H9 (cell line): ENCODE measurements around the gene AP4M1. TPM values are rescaled to one million over a fixed set of nuclear protein-coding genes. Genes with fewer than 3 reads are reported as not detected.
A peak's percentile ranks its signal among the peaks of the same experiment; 100 is the strongest.

Experiments
- DNase-seq: peaks from one replicate; pipeline ENCODE4 v3.0.0-alpha.2; 2017
- H2AFZ ChIP-seq: one replicate; pipeline ENCODE4 v1.6.1; 2013; ENCODE audit warnings: mild to moderate bottlenecking, low read length, control low read depth, moderate library complexity
- H2AK5ac ChIP-seq: 2 replicates; pipeline ENCODE4 v1.6.1; 2013; ENCODE audit warnings: low read length, control low read depth, mixed read lengths; ENCODE audit not compliant: insufficient read length
- H2BK120ac ChIP-seq: one replicate; pipeline ENCODE4 v1.6.1; 2013; ENCODE audit warnings: low read depth, mild to moderate bottlenecking, low read length, control low read depth, inconsistent platforms; ENCODE audit not compliant: poor library complexity, severe bottlenecking
- H2BK12ac ChIP-seq: 2 replicates; pipeline ENCODE4 v1.6.1; 2013; ENCODE audit warnings: low read length, control low read depth, mixed read lengths, low read depth; ENCODE audit not compliant: insufficient read length
- H2BK15ac ChIP-seq: 2 replicates; pipeline ENCODE4 v1.6.1; 2013; ENCODE audit warnings: low read depth, low read length, control low read depth
- H2BK20ac ChIP-seq: one replicate; pipeline ENCODE4 v1.6.1; 2013; ENCODE audit warnings: low read depth, mild to moderate bottlenecking, low read length, control low read depth, inconsistent platforms; ENCODE audit not compliant: poor library complexity, severe bottlenecking
- H2BK5ac ChIP-seq: 2 replicates; pipeline ENCODE4 v1.6.1; 2013; ENCODE audit warnings: low read length, control low read depth, mixed read lengths; ENCODE audit not compliant: insufficient read length
- H3K14ac ChIP-seq: 2 replicates; pipeline ENCODE4 v1.6.1; 2013; ENCODE audit warnings: low read length, control low read depth; ENCODE audit not compliant: insufficient read depth
- H3K18ac ChIP-seq: 2 replicates; pipeline ENCODE4 v1.6.1; 2013; ENCODE audit warnings: low read depth, mild to moderate bottlenecking, mixed read lengths, low read length, control low read depth; ENCODE audit not compliant: insufficient read length
- H3K23ac ChIP-seq: 2 replicates; pipeline ENCODE4 v1.6.1; 2013; ENCODE audit warnings: low read length, control low read depth, mixed read lengths, low read depth; ENCODE audit not compliant: insufficient read length
- H3K23me2 ChIP-seq: 2 replicates; pipeline ENCODE4 v1.6.1; 2013; ENCODE audit warnings: low read depth, mild to moderate bottlenecking, mixed read lengths, low read length, control low read depth; ENCODE audit not compliant: insufficient read length, poor library complexity, severe bottlenecking
- H3K27ac ChIP-seq: 2 replicates; pipeline ENCODE4 v1.5.1; 2013; ENCODE audit warnings: low read length, control low read depth, mixed read lengths, low read depth; ENCODE audit not compliant: insufficient read length
- H3K27me3 ChIP-seq: 2 replicates; pipeline ENCODE4 v1.6.1; 2013; ENCODE audit warnings: low read length, control low read depth, inconsistent platforms; ENCODE audit not compliant: insufficient read depth
- H3K4ac ChIP-seq: 2 replicates; pipeline ENCODE4 v1.6.1; 2013; ENCODE audit warnings: low read depth, mild to moderate bottlenecking, control low read depth, inconsistent platforms, low read length, moderate library complexity
- H3K4me1 ChIP-seq: 2 replicates; pipeline ENCODE4 v1.6.1; 2013; ENCODE audit warnings: low read length, control low read depth, inconsistent platforms; ENCODE audit not compliant: insufficient read depth
- H3K4me2 ChIP-seq: 2 replicates; pipeline ENCODE4 v1.6.1; 2013; ENCODE audit warnings: low read length, control low read depth, mixed read lengths; ENCODE audit not compliant: insufficient read length, insufficient read depth
- H3K56ac ChIP-seq: 2 replicates; pipeline ENCODE4 v1.6.1; 2013; ENCODE audit warnings: low read depth, mild to moderate bottlenecking, mixed read lengths, low read length, control low read depth; ENCODE audit not compliant: insufficient read length
- H3K79me1 ChIP-seq: 2 replicates; pipeline ENCODE4 v1.6.1; 2013; ENCODE audit warnings: low read depth, mild to moderate bottlenecking, moderate library complexity, low read length, control low read depth, inconsistent platforms; ENCODE audit not compliant: insufficient read depth, poor library complexity, severe bottlenecking
- H3K79me2 ChIP-seq: 2 replicates; pipeline ENCODE4 v1.6.1; 2013; ENCODE audit warnings: low read length, control low read depth, inconsistent platforms; ENCODE audit not compliant: insufficient read depth
- H3K9ac ChIP-seq: 2 replicates; pipeline ENCODE4 v1.6.1; 2013; ENCODE audit warnings: low read length, control low read depth, mixed read lengths; ENCODE audit not compliant: insufficient read length; ENCODE audit errors: extremely low read depth
- H3K9me3 ChIP-seq: one replicate; pipeline ENCODE4 v1.6.1; 2013; ENCODE audit warnings: low read depth, low read length, inconsistent platforms; ENCODE audit not compliant: control insufficient read depth
- H3T11ph ChIP-seq: one replicate; pipeline ENCODE4 v1.6.1; 2013; ENCODE audit warnings: mild to moderate bottlenecking, low read length, control low read depth, inconsistent platforms
- H4K20me1 ChIP-seq: one replicate; pipeline ENCODE4 v1.6.1; 2013; ENCODE audit not compliant: control insufficient read depth, insufficient read length, insufficient read depth
- H4K5ac ChIP-seq: 2 replicates; pipeline ENCODE4 v1.6.1; 2013; ENCODE audit warnings: low read depth, mild to moderate bottlenecking, mixed read lengths, low read length, control low read depth; ENCODE audit not compliant: insufficient read length
- H4K8ac ChIP-seq: replicated peaks from 2 replicates; pipeline ENCODE4 v1.6.1; 2013; ENCODE audit warnings: low read length, control low read depth, mixed read lengths, low read depth; ENCODE audit not compliant: insufficient read length
- H4K91ac ChIP-seq: 2 replicates; pipeline ENCODE4 v1.6.1; 2013; ENCODE audit warnings: low read depth, mild to moderate bottlenecking, moderate library complexity, mixed read lengths, low read length, control low read depth; ENCODE audit not compliant: insufficient read length
- H3K27ac Mint-ChIP-seq, 3 experiments: 2 replicates in 2 of 3; 3 replicates in 1 of 3; pipeline ENCODE4 v1.8.0; 2020 to 2021; ENCODE audit warnings: mixed read lengths in 3 of 3, mild to moderate bottlenecking in 1 of 3, moderate library complexity in 1 of 3
- H3K27me3 Mint-ChIP-seq: 2 replicates; pipeline ENCODE4 v1.8.0; 2021; ENCODE audit warnings: low read depth, mild to moderate bottlenecking, moderate library complexity, mixed read lengths
- H3K36me3 Mint-ChIP-seq, 3 experiments: 2 replicates in 2 of 3; 3 replicates in 1 of 3; pipeline ENCODE4 v1.8.0; 2020 to 2021; ENCODE audit warnings: low read depth in 3 of 3, mixed read lengths in 3 of 3; ENCODE audit not compliant: insufficient read depth in 1 of 3
- H3K4me1 Mint-ChIP-seq, 2 experiments: 2 replicates each; pipeline ENCODE4 v1.8.0; 2020; ENCODE audit warnings: mixed read lengths in 2 of 2
- H3K4me3 Mint-ChIP-seq, 2 experiments: 2 replicates in 1 of 2; 3 replicates in 1 of 2; pipeline ENCODE4 v1.8.0; 2020 to 2021; ENCODE audit warnings: mild to moderate bottlenecking in 2 of 2, mixed read lengths in 2 of 2, moderate library complexity in 1 of 2
- H3K9me3 Mint-ChIP-seq, 2 experiments: 2 replicates in 1 of 2; 3 replicates in 1 of 2; pipeline ENCODE4 v1.8.0; 2020; ENCODE audit warnings: mild to moderate bottlenecking in 2 of 2, mixed read lengths in 2 of 2, moderate library complexity in 1 of 2
- CTCF ChIP-seq: fragments of 200-600 bp; sonication (generic); conservative IDR thresholded peaks from 3 replicates; pipeline ENCODE4 v1.8.0; 2021; ENCODE audit warnings: antibody characterized with exemption, mild to moderate bottlenecking
- WGBS: extraction: QIAGEN DNeasy Blood & Tissue Kit; methylation state at CpG from one replicate; pipeline ENCODE4 v1.1.7; 2013; ENCODE audit warnings: missing lambda C conversion rate, low lambda C conversion rate, mixed read lengths; ENCODE audit not compliant: insufficient read length; ENCODE audit errors: extremely low coverage; 5-methylcytosine and 5-hydroxymethylcytosine counted together
- total RNA-seq: library from RNA; stranded (reverse); gene quantifications from 2 replicates; pipeline ENCODE4 v1.2.1, GENCODE V29; 2021

The AP4M1 gene
- total RNA-seq, 1 experiment from 2014 or later, result 18.8 TPM

GRCh38 chr7:100089458-100090196, 11.8 kb upstream of the AP4M1 start:
- Histone ChIP-seq H3K9ac (peak overlapping the region; percentile 93), H4K91ac (no peak overlapping the region), H3K23ac (no peak overlapping the region), H2BK5ac (no peak overlapping the region), H3K79me1 (no peaks in the 10 kb centered on the region), H2BK15ac (no peak overlapping the region), H3K27ac (no peak overlapping the region), H3K27me3 (no peaks in the 10 kb centered on the region), H3K9me3 (no peaks in the 10 kb centered on the region), H3K14ac (no peak overlapping the region), H3T11ph (no peak overlapping the region), H2BK20ac (no peak overlapping the region), H4K5ac (no peak overlapping the region), H3K56ac (no peak overlapping the region), H2BK12ac (no peak overlapping the region), H3K79me2 (no peaks in the 10 kb centered on the region), H3K18ac (no peak overlapping the region), H3K23me2 (peaks cover 4% of the 10 kb centered on the region), H3K4me1 (no peaks in the 10 kb centered on the region), H2BK120ac (no peak overlapping the region), H4K8ac (peak overlapping the region; percentile 19), H2AK5ac (no peak overlapping the region), H4K20me1 (no peaks in the 10 kb centered on the region), H3K4me2 (peak overlapping the region; percentile 90), H2AFZ (no peak overlapping the region), H3K4ac (no peak overlapping the region)
- Mint-ChIP-seq H3K4me1 (peaks cover 9% of the 10 kb centered on the region in 2 experiments), H3K4me3 (peak overlapping the region; percentile 96 to 97), H3K27me3 (peaks cover 5% of the 10 kb centered on the region), H3K9me3 (no peaks in the 10 kb centered on the region; a peak in 1 of 5 replicates), H3K27ac (peak overlapping the region; percentile 91 to 98 (median 97)), H3K36me3 (peaks cover 45 to 50% (median 49%) of the 10 kb centered on the region in 3 experiments)
- no peak for TF ChIP-seq CTCF
- DNase-seq, result no peak
- no CpG with 5 or more reads among the region's 7 CpGs for WGBS
